Tibial artery (tissue), 4 donors: ENCODE data around the gene ASIC1.

Experiments used
- DNase-seq, 2 donors: peaks; one replicate each; pipeline ENCODE4 v3.0.0-alpha.2; 2019
- H3K27ac ChIP-seq, 2 donors: fragments of 200-600 bp; sonication (generic) in 1 of 2; 1 replicate in 1 of 2; 2 replicates in 1 of 2; pipeline ENCODE4 v1.5.1; 2018 to 2019; ENCODE audit warnings: mild to moderate bottlenecking in 1 of 2
- H3K27me3 ChIP-seq, 2 donors: fragments of 200-600 bp; sonication (generic) in 1 of 2; one replicate each; pipeline versions ENCODE4 v1.5.1 to v1.6.0; 2016 to 2019
- H3K36me3 ChIP-seq, 3 donors: fragments of 200-600 bp; sonication (generic) in 2 of 3; one replicate each; pipeline ENCODE4 v1.5.1; 2016 to 2019; ENCODE audit warnings: mild to moderate bottlenecking in 2 of 3
- H3K4me1 ChIP-seq, 4 donors: fragments of 200-600 bp; sonication (generic) in 2 of 4; 1 replicate in 3 of 4; 2 replicates in 1 of 4; pipeline ENCODE4 v1.5.1; 2016 to 2019
- H3K4me3 ChIP-seq, 2 donors: fragments of 200-600 bp; sonication (generic) in 1 of 2; 1 replicate in 1 of 2; 2 replicates in 1 of 2; pipeline ENCODE4 v1.5.1; 2018 to 2019; ENCODE audit warnings: mild to moderate bottlenecking in 2 of 2
- H3K9me3 ChIP-seq, 3 donors: fragments of 200-600 bp; sonication (generic) in 1 of 3; one replicate each; pipeline ENCODE4 v1.5.1; 2016 to 2019
- intact Hi-C: fragments of 100-400 bp; cut with DNase I; formaldehyde crosslinking; loops from one replicate; pipeline ENCODE4 v1.15.0; 2023; ENCODE audit warnings: low total_unique reads
- TF ChIP-seq, protein P1 (sequence below), 2 experiments: fragments of 200-600 bp in 1 of 2; fragments of 450-650 bp in 1 of 2; IDR thresholded peaks; one replicate each; pipeline ENCODE4 v1.5.1; 2017 to 2019; ENCODE audit warnings: antibody characterized with exemption in 2 of 2, mild to moderate bottlenecking in 1 of 2, moderate library complexity in 1 of 2

Gene ASIC1

DNA sequence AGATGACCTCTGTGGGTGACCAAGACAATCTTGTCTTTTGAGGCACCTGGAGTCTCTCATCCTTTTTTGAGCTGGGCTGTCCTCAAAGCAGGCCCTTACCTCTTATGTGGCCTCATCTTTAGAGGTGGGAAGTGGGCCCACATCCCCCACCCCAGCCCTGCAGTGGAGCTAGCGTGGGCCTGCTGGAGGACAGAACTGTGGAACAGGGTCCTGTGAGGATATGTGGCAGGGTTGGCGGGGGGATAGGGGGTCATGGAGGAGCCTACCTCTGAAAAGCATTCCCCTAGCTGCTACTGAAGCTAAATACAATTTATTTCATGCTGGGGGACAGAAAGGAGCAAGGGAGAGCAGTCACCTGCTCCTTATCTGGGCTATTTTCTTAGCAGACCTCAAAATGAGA is 46.0 kb downstream of the ASIC1 start:
- no peak overlapping the region for H3K4me3 ChIP-seq
- intact Hi-C loops = no loop called here
- no peaks in the 10 kb centered on the region for H3K27me3 ChIP-seq
- peaks cover 0 to 18% (median 13%) of the 10 kb centered on the region in 4 donors for H3K4me1 ChIP-seq
- TF ChIP-seq, protein P1, sequence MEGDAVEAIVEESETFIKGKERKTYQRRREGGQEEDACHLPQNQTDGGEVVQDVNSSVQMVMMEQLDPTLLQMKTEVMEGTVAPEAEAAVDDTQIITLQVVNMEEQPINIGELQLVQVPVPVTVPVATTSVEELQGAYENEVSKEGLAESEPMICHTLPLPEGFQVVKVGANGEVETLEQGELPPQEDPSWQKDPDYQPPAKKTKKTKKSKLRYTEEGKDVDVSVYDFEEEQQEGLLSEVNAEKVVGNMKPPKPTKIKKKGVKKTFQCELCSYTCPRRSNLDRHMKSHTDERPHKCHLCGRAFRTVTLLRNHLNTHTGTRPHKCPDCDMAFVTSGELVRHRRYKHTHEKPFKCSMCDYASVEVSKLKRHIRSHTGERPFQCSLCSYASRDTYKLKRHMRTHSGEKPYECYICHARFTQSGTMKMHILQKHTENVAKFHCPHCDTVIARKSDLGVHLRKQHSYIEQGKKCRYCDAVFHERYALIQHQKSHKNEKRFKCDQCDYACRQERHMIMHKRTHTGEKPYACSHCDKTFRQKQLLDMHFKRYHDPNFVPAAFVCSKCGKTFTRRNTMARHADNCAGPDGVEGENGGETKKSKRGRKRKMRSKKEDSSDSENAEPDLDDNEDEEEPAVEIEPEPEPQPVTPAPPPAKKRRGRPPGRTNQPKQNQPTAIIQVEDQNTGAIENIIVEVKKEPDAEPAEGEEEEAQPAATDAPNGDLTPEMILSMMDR (IDR thresholded peaks at IDR 0.05) = no peak
- no peak for DNase-seq
- H3K36me3 ChIP-seq = peaks cover 13 to 36% (median 24%) of the 10 kb centered on the region in 3 donors
- no peak overlapping the region for H3K27ac ChIP-seq
- no peaks in the 10 kb centered on the region for H3K9me3 ChIP-seq

DNA sequence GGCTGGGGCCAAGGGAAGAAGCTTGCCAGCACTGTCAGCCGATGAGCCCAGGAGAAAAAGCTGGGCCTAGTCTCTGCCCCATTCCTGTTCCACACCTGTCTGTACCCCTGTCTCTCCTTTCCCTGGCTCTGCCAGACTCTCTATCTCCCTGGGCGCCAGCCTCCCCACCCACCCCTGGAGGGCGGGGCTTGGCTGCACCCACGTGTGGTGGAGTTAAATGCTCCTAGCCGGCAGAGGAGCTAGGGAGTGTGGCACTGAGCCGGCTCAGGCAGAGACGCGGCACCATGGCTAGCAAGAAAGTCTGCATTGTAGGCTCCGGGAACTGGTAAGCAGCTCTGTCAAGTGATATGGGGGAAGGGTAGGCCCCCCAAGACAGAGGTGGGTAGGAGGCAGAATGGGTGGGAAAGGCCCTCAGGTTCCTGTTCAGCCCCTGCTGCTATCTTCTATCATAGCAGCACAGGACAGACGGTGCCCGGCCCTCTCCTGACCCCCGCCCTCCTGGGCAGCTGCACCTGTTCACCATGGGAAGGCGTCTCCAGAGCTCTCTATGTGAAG is 46.4 kb downstream of the ASIC1 start, which contains the start of gene GPD1:
GPD1 (plus strand) TSS at position 242 of the 555 bp plus-strand sequence; CDS start at position 285, 43 bp downstream.
- TF ChIP-seq, protein P1 (IDR thresholded peaks at IDR 0.05) = no peak
- no peak within 1 kb of the TSS for H3K27ac ChIP-seq
- no peaks in the 10 kb centered on the region for H3K27me3 ChIP-seq
- peaks cover 0 to 21% (median 13%) of the 10 kb centered on the region in 4 donors for H3K4me1 ChIP-seq
- H3K36me3 ChIP-seq = peaks cover 8 to 31% (median 19%) of the 10 kb centered on the region in 3 donors
- H3K9me3 ChIP-seq = no peaks in the 10 kb centered on the region
- intact Hi-C loops = no loop called here
- H3K4me3 ChIP-seq = no peak within 1 kb of the TSS
- peak in 1 of 2 donors; percentile 82 for DNase-seq

DNA sequence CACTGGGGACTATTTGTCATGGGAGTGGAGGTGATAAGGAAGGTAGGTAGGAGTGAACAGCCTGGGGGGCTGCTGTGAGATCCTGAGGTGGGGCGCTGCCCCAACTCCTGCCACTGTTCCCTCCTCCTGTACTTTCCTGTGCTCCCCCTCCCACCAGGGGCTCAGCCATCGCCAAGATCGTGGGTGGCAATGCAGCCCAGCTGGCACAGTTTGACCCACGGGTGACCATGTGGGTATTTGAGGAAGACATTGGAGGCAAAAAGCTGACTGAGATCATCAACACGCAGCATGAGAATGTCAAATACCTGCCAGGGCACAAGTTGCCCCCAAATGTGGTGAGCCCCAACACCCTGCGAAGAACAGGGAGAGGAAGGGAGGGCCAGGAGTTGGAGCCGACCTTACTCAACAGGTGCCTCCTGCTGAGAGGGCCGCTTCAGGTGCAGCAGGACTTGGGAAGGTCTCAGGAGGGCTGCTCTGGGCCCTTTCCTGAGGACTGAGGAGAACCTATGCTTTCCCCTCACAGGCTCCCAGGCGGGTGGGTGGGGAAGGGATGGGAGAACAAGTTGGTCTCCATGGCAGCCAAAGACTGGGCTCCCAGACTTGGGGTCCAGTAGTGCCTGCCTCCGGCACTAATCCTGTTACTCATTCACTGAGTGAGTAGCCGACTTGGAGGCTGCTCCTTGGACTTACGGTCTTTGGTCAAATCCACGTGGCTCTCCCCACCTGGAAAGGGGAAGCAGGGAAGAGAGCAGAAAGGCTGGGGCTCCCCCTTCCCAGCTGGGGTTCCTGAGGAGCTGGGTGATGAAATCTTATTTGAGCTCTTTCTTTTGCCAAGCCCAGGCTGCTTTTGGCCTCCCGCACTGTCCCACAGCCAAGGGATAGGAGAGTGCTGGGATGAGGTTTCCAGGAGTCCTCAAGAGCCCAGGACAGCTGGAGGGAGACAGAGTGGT is 47.3 kb downstream of the ASIC1 start:
- Histone ChIP-seq H3K9me3 (no peaks in the 10 kb centered on the region), H3K27me3 (no peaks in the 10 kb centered on the region), H3K4me3 (no peak overlapping the region), H3K27ac (no peak overlapping the region), H3K4me1 (peaks cover 0 to 30% (median 20%) of the 10 kb centered on the region in 4 donors), H3K36me3 (peaks cover under 1 to 23% (median 10%) of the 10 kb centered on the region in 3 donors)
- peak in 1 of 2 donors; percentile 35 for DNase-seq
- TF ChIP-seq, protein P1 (IDR thresholded peaks at IDR 0.05) = no peak
- intact Hi-C loops = no loop called here

DNA sequence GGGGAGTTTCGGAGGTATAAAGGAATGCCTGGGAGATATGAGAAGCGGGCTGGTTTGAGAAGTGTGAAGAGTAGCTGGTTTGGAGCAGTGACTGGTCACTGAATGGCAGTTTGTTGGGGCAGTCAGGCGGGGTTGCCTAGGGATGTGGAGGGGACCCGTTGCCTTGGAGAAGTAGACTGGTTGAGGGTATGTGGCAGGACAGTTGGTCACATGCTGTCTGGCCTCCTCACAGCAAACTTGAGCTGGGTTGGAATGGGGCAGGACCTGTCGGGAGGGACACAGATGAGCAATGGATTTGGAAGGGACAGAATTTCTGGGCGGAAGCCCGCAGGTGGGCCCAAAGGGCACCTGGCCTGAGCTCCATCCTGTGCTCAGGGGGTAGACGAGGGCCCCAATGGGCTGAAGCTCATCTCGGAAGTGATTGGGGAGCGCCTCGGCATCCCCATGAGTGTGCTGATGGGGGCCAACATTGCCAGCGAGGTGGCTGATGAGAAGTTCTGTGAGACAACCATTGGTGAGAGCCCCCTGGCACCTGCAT is 48.6 kb downstream of the ASIC1 start:
- Histone ChIP-seq H3K27ac (no peak overlapping the region), H3K4me3 (no peak overlapping the region), H3K4me1 (peaks cover 0 to 43% (median 33%) of the 10 kb centered on the region in 4 donors), H3K9me3 (no peaks in the 10 kb centered on the region), H3K36me3 (peaks cover 0 to 11% (median 0%) of the 10 kb centered on the region in 3 donors), H3K27me3 (no peaks in the 10 kb centered on the region)
- no peak for DNase-seq
- intact Hi-C loops = no loop called here
- TF ChIP-seq, protein P1 (IDR thresholded peaks at IDR 0.05) = no peak

DNA sequence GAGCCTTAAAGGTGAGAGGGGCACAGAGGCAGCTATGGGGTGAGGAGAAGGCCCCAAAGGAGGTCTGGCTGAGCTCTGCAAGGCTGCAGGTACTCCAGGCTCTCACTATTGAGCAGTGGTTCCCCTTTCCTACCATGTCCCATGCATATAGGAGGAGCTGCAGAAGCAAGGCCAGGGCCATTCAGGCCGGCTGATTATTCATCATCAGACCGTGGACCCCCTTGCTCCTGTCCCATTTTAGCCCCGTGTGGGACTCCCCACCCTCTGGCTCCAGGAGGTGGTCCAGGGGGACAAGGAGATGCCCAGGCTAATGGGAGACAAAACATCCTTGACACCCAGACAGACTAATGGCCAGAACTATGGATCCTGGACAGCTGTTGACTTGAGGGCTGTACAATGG is 49.5 kb downstream of the ASIC1 start:
- Histone ChIP-seq H3K4me3 (no peak overlapping the region), H3K27me3 (no peaks in the 10 kb centered on the region), H3K27ac (no peak overlapping the region), H3K4me1 (peaks cover 0 to 48% (median 38%) of the 10 kb centered on the region in 4 donors), H3K9me3 (no peaks in the 10 kb centered on the region), H3K36me3 (peaks cover 0 to 3% (median 0%) of the 10 kb centered on the region in 3 donors)
- intact Hi-C loops = no loop called here
- no peak for DNase-seq
- TF ChIP-seq, protein P1 (IDR thresholded peaks at IDR 0.05) = no peak
